ENCODE data around the gene A3GALT2.

DNA sequence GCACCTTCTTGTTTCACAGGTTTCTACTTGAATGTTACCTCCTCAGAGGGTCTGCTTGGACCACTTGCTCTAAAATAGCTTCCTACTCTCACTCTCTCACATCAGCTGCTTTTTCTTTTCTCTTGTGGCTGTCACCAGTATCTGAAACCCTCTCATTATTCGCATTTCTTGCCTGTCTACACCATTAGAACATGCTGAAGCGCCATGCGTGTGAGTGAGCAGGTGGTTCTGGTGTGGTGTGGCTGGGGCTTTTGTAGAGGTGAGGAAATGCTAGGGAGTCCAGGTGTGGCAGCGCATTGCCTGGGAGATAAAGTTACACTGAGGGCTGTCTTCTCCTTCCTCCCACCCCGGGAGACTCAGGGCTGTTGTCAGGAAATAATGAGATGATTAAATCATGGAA lies 60.5 kb downstream of the A3GALT2 start:
- TF ChIP-seq, protein P1, sequence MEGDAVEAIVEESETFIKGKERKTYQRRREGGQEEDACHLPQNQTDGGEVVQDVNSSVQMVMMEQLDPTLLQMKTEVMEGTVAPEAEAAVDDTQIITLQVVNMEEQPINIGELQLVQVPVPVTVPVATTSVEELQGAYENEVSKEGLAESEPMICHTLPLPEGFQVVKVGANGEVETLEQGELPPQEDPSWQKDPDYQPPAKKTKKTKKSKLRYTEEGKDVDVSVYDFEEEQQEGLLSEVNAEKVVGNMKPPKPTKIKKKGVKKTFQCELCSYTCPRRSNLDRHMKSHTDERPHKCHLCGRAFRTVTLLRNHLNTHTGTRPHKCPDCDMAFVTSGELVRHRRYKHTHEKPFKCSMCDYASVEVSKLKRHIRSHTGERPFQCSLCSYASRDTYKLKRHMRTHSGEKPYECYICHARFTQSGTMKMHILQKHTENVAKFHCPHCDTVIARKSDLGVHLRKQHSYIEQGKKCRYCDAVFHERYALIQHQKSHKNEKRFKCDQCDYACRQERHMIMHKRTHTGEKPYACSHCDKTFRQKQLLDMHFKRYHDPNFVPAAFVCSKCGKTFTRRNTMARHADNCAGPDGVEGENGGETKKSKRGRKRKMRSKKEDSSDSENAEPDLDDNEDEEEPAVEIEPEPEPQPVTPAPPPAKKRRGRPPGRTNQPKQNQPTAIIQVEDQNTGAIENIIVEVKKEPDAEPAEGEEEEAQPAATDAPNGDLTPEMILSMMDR (IDR thresholded peaks at IDR 0.05) = no peak
- no peak for TF ChIP-seq EZH2 (IDR thresholded peaks at IDR 0.05; ENCODE audit: borderline replicate concordance, insufficient read depth, low read depth, low read length, poor library complexity, severe bottlenecking)
